Activated CD8-positive, alpha-beta memory T cell treated with anti-CD3 and anti-CD28 coated beads for 24 hours (primary cell): ENCODE results near the gene RIMS1.

Source experiments
- DNase-seq: peaks from one replicate; pipeline ENCODE4 v3.0.0-alpha.2; 2020

Gene RIMS1

GRCh38 chr6:72422171-72422570, 535.8 kb downstream of the RIMS1 start:
- DNase-seq: no peak

- no peak for DNase-seq
These were observed 538.1 kb downstream of the RIMS1 start for GRCh38 chr6:72424476-72424875.

- no peak for DNase-seq
These were observed 538.8 kb downstream of the RIMS1 start for GRCh38 chr6:72425003-72425681.

- no peak for DNase-seq
These were observed 554.3 kb downstream of the RIMS1 start for GRCh38 chr6:72440611-72441010.

GRCh38 chr6:72446430-72446829, 560.1 kb downstream of the RIMS1 start:
- DNase-seq: no peak
